Suppressor macrophage treated with lipopolysaccharide for 4 hours (primary cell): Measurements from ENCODE around the gene NHP2.
"Not testable (repeated sequence)": the region's sequence is repeated elsewhere in the genome, so short reads cannot be mapped to it uniquely, and the experiment has no call there.

ENCODE experiments used
- DNase-seq: peaks from one replicate; pipeline ENCODE4 v3.0.0-alpha.2; 2020

The NHP2 gene

DNA sequence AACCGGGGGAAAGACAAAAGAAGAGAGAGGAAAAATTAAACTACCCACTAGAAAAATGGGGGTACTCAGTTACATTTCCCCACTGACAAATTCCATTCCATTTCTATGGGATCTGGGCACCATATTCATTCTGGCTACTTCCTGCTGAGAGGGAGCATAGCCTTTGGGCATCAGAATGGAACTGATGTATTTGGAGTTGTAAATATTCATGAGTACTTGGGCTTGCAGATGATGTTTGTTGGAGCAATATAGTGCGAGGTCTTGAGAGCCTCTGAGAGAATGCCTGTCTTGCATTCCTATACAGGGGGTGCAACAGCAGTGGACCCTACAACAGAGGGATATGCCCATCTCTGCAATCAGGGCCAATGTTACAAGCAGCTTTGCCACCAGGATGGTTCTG is 16.8 kb upstream of the NHP2 start:
- no peak for DNase-seq

DNA sequence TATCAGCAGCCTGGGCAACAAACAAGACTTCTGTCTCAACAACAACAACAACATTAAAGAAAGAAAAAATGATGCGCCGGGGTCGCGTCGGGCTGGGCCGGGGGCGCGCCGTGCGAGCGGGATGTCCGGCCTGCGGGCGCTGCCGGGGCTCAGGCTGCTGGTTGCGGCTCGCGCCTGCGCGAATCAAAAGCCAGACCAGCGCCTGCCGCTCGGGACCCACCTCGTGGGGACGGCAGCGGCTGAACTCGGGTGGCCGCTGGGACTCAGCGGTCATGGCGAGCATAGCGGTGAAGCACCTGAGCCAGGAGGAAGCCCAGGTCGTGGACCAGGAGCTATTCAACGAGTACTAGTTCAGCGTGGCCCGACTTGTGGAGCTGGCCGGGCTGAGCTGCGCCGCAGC is 11.9 kb upstream of the NHP2 start:
- no peak for DNase-seq

DNA sequence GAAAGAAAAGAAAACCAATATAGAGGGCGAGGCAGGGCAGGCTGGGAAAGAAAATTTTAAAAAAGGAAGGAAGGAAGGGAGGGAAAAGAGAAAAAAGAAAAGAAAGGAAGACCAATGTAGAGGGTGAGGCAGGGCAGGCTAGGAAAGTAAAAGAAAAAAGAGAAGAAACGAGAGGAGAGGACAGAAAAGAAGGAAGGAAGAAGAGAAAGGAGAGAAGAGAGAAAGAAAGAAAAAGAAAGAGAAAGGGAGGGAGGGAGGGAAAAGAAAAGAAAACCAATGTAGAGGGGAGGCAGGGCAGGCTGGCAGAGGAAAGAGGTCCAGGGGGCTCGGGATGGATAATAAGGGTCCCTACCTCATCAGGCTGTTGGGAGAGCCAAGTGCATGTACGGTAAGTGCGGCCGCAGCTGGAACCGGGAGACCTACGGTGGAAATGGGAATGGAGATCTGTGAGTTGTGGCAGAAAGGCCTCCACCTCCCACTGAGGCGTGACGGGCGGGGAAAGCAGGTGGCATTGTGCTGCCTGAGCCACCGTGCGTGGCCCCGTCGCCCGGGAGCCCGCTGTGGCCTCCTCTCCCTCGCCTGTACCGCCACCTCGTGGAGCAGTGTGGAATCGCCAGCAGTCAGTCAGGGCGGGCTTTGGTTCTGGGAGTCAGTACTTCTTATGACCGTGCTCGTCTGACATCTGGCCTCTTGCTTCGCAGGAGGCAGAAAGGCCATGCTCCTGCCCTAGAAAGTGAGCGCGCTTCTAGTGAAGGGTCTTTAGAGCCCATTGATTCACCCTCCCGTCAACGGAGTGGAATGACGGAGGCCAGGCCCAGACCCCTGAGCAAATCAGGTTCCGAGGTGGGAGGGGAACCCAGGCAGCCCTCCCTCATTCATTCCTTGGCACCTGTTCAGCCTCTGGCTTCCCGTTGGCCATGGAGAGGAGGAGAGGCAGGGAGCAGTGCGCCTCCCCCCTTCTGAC is 10.4 kb upstream of the NHP2 start:
- DNase-seq = peak; percentile 88

DNA sequence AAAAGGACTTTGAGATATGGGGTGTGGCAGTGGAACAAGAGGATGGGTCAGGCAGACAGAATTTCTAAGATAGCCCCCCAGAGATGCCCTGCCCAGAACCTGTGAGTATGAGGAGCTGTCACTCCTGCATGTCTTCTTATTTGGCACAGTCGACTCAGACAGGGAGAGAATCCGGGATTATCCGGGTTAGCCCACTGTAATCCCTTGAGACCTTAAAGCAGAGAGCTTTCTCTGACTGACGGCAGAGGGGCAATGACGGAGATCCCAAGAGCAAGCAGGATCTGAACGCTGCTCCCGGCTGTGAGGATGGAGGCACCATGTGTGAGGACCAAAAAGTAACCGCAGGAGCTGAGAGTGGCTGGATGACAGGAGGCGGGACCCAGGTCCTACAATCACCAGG is 8.8 kb upstream of the NHP2 start:
- no peak for DNase-seq

DNA sequence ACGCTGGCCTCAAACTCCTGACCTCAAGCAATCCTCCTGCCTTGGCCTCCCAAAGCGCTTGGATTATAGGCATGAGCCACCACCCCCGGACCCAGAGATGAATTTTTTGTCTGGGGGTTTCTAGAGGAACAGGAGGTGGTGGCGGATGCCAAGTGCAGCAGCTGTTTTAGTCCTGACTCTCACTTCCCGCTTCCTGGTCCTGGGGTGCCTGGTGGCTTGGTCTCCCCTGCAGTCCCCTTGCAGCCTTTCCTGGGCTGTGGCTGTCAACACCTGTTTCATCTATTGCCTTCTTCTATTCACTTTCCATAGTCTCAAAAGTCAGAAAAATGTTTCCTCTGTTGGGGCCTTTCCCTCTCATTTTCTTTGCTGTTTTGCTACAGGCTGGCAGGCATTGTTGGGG is 6.5 kb upstream of the NHP2 start:
- DNase-seq = no peak

DNA sequence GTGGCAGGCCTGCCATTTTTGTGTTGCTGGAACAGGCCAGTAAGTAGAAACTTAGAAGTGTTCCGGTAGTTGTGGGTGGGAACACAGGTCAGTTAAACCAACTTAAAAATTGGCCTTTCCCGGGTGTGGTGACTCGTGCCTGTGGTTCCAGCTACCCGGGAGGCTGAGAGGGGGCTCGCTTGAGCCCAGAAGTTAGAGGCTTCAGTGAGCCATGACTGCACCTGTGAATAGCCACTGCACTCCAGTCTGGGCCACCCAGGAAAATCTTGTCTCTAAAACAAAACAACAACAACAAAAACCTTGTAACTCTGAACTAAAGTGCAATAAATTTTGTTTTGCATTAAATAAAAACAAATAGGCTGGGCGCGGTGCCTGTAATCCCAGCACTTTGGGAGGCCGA is 1.4 kb upstream of the NHP2 start:
- no peak for DNase-seq

DNA sequence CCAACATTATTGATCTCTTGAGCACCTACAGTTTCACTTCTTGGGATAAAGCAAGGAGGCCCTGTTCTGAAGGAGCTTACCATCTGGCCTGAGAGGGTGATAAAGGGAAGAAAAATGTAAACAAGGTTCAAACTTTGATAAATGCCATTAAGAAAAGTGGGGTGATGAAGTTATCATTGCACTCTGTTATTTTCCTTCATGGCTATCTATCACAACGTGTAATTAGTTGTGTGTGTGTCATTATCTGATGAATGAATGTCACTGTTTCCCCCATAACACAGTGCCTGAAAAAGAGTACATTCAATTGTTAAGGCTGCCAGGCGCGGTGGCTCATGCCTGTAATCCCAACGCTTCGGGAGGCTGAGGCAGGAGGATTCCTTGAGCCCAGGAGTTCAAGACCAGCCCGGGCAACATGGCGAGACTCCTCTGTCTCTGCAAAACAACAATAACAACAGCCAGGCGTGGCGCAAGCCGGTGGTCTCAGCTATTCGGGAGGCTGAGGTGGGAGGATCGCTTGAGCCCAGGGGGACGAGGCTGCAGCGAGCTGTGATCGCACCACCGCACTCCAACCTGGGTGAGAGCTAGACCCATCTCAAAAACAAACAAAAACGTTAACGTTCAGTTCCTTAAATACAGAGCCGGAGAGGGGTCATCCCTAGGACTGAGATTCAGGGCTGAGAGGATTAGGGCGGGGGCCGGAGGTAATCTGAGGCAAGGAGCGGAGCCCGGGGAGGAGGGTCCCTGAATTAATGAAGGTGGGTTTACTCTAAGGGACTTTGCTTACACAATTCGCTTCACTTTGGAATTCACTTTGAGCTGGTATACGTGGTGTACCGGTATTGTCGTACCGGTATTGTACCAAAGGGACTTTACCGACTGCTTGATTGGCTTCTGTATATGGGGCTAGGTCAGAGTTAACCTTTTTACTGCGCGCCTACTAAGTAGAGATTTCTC is 917 bp downstream of the NHP2 start:
- no peak for DNase-seq

DNA sequence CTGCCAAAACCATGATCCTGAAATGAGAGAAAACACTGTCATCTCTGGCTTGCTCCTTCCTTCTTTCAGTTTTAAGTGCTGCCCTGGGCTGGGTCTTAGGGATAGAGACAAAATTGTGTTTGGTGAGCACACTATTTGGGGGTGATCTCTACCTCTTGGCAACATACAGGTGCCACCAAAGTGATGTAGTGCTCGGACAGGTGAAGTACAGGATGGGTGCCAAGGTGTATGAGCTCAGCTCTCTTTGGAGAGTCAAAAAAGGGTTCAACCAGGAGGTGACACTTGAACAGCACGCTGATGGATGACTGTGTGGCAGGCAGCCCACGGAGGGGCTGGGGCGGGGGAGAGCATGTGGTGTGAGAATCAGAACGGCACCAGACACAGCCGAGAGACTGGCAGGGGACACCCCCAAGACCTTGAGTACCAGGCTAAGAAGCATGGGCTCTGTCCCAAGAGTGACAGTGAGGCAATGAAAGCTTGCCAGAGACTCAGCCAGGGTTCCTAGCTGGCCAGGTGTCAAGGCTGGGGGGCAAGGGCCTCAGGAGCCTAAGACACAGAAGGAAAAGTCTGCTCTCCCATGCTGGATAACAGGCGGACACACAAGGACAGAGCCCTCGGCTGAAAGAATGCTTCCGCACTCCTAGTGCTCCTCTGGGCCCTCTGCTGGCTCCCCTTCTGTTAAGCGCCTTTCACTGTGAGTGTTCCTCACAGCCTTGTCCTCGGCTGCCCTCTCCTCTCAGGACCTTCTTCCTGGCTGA is 2.5 kb downstream of the NHP2 start:
- no peak for DNase-seq

DNA sequence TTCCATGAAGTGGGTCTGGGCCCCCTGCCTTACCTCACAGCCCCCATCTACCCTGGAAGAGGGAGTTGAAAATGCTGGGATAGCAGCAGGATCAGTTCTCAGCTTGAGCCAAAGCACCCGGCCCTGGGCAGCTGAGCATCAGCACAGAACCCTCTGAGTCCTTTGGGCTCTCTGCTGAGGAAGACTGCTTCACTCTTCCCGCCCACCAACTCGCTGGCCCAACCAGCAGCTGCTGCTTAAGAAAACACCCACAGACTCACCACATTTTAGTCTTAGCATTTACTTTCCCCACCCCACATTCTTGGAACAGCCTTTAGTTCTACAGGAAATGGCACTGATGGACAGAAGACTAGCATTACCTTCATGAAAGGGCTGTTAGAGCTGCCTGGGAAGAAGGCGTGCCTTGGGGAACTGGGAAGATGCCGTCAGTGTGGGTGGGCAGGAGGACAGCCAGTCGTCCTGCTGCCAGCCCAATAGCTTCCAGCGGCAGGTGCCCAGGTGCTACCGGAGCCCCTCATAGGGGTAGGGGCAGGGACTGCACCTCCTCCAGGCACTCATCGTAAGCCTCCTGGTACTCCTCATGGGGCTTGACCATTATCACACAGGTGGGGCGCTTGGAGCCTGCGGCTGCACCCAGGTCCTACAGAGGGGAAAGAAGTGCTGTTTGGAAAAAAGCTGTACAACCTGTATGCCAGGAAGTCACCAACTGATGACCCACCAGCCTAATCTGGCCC is 4.3 kb downstream of the NHP2 start:
- DNase-seq = no peak

DNA sequence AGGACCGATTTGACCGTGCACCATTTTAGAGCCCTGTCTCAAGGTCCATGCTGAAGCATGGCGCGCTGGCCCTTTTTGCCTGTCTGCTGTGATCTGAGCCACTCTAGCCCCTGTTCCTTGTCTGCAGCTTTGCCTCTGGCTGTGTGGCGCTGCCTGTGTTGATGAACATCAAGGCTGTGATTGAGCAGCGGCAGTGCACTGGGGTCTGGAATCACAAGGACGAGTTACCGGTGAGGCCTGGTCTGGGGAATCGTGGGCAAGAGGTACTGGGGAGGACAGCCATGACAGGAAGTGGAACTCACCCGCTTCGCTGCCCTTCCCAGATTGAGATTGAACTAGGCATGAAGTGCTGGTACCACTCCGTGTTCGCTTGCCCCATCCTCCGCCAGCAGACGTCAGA is 6.3 kb downstream of the NHP2 start:
- DNase-seq = no peak

DNA sequence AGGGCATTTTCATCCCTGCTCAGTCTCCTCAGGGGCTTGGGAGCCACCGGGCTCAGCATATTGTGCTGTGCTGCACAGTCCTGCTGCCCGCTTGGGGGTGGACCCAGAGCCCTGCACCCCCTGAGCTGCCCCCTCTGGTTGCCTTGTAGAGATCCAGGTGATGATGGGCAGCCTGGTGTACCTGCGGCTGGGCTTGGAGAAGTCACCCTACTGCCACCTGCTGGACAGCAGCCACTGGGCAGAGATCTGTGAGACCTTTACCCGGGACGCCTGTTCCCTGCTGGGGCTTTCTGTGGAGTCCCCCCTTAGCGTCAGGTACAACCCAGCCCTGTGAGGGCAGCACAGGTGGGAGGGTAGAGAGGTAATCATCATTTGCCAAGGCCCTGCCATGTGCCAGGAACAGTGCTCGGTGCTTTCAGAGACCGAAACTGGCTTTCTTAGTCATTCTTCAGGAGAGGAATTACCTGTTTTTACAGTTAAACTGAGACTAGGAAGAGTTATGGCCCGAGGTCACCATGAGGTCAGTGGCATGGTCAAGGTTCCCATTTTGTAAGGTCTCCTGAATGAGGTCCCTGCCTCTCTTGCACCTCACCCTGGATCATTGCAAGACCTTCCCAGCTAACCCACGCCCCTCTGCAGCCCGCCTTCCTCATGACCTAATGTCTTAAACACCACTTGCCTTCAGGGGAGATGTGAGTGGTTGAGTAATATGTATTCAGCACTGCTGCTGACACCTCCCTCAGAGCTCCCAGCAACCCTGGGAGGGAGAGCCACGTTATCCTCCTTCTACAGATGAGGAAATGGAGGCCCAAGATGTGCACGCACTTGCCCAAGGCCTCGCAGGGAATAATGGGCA is 7.5 kb downstream of the NHP2 start:
- DNase-seq = peak; percentile 46

DNA sequence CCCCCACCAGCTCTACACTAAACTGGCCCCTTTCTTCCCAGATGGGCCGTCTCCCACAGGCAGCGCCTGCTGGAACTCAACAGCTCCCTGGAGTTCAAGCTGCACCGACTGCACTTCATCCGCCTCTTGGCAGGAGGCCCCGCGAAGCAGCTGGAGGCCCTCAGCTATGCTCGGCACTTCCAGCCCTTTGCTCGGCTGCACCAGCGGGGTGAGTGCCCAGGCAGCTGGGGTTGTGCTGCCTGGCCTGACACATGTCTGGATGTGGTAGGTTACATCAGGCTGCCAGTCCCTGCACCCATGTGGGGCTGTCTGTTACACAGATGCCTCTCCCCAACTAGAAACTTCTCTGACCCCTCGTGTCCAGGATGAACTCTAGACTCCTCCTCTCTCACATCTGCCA is 9.8 kb downstream of the NHP2 start:
- no peak for DNase-seq

DNA sequence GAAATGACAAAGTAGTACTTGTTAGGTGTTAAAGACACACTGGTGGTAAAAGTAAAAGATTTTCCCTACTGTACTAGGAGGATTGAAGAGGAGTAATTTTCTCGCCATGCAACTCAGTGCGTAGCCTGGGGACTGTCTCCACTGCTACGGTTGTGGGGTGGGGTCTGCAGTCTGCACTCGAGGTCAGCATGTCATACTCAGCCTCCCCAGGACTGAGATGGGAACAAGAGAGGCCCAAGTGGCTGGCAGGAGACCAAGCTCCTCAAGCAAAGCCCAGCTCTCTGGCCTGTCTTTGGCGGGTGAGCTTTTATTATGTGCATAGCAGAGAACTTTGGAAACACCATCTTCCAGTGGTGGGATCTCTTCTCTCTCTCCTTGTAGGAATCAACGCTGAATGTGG is 10.4 kb downstream of the NHP2 start:
- no peak for DNase-seq

DNA sequence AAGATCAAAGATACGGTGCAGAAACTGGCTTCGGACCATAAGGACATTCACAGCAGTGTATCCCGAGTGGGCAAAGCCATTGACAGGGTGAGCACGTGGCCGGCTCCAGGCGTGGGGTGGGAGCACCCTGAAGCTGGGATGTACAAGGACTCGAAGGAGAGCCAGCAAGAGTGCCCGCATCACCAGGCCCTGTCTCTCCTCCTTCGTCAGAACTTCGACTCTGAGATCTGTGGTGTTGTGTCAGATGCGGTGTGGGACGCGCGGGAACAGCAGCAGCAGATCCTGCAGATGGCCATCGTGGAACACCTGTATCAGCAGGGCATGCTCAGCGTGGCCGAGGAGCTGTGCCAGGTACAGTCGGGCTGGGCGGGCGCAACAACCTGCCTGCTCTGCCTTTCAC is 11.0 kb downstream of the NHP2 start:
- DNase-seq = no peak

DNA sequence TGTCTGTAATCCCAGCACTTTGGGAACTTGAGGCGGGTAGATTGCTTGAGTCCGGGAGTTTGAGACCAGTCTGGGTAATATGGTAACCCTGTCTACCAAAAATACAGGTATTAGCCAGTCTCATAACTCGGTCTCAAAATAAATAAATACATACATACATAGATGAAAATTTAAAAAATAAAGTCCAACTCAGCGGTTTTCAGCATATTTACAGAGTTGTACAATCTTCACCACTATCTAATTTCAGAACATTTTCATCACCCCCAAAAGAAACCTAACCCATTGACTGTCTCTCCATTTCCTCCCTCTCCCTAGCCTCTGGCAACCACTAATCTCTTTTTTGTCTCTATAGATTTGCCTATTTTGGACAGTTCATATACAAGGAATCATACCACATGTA is 12.1 kb downstream of the NHP2 start:
- no peak for DNase-seq

DNA sequence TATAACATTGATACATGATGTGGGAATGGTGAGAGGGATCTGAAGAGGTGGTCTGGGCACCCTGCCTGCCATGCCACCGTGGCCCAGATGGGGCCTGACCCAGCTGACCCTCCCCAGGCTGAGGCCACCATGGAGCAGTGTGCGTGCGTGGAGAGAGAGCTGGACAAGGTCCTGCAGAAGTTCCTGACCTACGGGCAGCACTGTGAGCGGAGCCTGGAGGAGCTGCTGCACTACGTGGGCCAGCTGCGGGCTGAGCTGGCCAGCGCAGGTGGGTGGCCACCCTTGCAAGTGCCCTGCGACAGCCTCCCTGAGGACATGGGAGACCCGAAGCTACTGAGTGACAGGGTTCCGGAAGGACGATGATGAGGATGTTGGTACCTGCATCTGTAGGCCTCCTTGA is 15.7 kb downstream of the NHP2 start:
- DNase-seq = no peak

DNA sequence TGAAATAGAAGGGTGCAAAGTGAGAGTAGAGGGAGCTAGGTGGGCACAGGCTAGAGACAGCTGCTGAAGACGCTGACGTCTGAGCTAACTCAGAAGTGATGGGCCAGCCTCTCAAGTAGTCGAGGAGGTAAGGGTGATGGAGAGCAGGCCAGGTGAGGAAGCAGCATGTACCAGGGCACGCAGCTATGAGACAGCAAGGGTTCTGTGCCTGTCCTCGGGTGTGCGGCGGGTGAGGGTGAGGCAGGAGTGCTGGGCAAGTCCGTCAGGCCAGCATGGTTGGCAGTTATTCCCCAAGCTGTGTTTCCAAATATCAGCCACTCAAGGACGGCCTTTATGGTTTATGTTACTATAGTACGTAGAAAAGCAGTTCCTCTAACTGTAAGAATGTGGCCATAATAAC is 16.7 kb downstream of the NHP2 start:
- DNase-seq = no peak

DNA sequence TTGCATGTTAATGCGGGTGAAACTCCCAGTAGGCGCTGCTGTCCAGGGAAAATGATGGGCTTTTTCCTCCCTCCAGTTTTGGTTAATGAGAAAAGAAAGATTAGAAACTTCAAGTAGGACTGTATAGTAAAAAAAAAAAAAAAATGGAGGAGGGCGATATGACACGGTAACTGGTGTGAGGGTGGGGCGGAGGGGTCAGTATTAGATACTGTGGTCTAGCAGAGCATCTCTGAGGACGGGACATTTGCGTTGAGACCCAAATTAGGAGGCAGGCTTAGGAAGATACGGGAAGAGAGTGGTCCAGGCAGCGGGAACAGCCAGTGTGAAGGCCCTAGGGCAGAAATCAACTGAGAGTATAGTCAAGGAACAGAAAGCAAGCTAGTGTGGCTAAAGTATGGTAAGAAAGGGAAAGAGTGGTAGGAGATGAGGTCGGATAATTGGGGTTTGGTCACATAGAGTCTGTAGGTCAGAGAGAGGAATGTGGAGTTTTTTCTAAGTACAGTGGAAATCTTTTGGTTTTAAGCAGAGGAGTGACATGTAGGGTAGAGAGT is 22.2 kb downstream of the NHP2 start:
- no peak for DNase-seq

DNA sequence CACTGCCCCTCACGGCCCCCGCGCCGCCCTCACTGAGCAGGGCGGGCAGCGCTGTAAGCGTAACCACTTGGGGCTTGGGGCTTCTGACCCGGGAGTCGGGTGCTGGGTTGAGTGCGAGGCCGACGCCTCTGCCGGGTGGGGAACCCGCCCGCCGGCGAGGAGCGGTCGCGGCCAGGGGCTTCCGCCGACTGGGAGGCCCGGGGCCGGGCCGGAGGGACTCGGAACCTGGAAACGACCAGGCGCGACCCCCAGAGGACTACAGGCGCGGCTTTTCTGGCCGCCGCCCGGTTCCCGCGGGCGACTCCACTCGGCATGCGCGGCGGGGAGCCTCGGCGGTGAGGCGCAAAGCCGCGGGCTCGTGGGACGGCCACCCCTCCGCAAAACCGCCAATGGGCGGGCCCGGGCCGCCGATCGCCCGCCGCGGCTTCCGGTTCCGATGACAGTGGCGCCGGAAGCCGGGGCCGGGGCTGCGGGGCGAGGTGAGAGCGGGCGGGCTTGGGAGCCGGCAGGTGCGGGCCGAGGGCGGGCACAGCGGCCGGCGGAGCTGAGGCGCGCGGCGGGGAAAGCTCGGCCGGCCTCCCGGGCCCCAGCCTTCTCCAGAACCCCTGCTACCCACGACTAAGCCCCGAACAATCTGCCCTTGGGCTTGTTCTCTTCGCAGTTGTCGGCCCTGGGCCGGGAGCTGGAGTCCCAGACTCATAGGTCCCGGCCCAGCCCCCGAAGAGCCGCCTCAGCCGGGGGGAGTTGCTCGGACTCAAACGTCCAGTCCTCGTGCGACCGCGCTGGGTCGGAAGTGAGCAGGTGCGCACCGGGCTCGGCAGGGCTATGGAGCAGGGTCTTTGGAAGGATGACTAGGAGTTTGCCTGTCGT is 22.9 kb downstream of the NHP2 start, which contains the start of gene RMND5B:
TSS of gene RMND5B (plus strand) at position 439 of the 870 bp plus-strand sequence. CDS start 7,106 bp downstream, outside the sequence.
- peak; percentile 88 for DNase-seq

DNA sequence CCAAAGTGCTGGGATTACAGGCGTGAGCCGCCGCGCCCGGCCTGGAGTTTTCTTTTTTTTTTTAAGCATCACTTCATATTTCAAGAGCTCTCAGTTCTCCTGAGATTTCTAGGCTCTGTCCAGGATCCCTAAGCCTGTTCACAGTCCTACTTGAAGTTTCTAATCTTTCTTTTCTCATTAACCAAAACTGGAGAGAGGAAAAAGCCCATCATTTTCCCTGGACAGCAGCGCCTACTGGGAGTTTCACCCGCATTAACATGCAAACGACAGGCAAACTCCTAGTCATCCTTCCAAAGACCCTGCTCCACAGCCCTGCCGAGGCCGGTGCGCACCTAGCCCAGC is 23.5 kb downstream of the NHP2 start:
- not testable (repeated sequence) for DNase-seq
